EL (cell line): Measurements from ENCODE around the gene SPSB1.

Experiments used
- DNase-seq: peaks from one replicate; pipeline ENCODE4 v3.0.0-alpha.2; 2016

SPSB1 gene

GRCh38 chr1:9320520-9321479 lies 28.1 kb downstream of the SPSB1 start:
- no peak for DNase-seq

GRCh38 chr1:9321480-9321849 lies 28.8 kb downstream of the SPSB1 start:
- no peak for DNase-seq

- no peak for DNase-seq
These were observed 29.4 kb downstream of the SPSB1 start for GRCh38 chr1:9321986-9322660.

DNA sequence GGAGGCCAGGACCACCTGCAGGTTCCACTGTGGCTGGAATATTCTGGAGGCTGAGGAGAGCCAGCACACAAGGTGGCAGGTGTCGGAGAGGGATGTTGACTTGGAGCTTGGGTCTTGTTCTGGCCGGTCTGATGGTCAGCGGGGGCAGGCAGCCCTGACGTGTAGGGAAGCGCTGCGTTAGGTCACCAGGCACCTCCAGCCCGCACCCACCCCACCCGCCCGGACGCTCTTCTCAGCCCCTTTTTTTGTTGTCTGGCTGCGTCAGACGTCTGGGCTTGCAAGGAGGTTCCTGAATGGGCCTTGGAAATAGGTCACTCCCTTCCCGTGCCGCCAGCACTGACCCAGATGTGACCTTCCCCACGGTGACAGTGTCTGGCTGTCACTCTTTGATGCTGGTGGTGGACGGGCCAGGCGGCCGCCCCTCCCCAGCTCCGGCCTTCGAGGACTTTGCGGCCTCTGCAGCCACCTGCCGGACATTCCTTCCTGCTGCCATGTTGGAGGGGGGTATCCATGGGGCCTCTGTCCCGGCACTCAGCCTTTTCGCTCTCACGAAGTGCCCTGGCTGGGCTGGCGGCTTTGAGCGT lies 30.1 kb downstream of the SPSB1 start:
- no peak for DNase-seq

GRCh38 chr1:9324246-9325096 lies 31.8 kb downstream of the SPSB1 start:
- DNase-seq: no peak

GRCh38 chr1:9326596-9326995 lies 33.9 kb downstream of the SPSB1 start:
- DNase-seq: peak; percentile 44

GRCh38 chr1:9328201-9328600 lies 35.5 kb downstream of the SPSB1 start:
- DNase-seq: no peak

- no peak for DNase-seq
These were observed 36.0 kb downstream of the SPSB1 start for GRCh38 chr1:9328715-9329114.

- no peak for DNase-seq
These were observed 38.3 kb downstream of the SPSB1 start for GRCh38 chr1:9331016-9331415.

GRCh38 chr1:9331558-9332346 lies 39.1 kb downstream of the SPSB1 start:
- DNase-seq: no peak

- no peak for DNase-seq
These were observed 39.9 kb downstream of the SPSB1 start for GRCh38 chr1:9332513-9333143.

DNA sequence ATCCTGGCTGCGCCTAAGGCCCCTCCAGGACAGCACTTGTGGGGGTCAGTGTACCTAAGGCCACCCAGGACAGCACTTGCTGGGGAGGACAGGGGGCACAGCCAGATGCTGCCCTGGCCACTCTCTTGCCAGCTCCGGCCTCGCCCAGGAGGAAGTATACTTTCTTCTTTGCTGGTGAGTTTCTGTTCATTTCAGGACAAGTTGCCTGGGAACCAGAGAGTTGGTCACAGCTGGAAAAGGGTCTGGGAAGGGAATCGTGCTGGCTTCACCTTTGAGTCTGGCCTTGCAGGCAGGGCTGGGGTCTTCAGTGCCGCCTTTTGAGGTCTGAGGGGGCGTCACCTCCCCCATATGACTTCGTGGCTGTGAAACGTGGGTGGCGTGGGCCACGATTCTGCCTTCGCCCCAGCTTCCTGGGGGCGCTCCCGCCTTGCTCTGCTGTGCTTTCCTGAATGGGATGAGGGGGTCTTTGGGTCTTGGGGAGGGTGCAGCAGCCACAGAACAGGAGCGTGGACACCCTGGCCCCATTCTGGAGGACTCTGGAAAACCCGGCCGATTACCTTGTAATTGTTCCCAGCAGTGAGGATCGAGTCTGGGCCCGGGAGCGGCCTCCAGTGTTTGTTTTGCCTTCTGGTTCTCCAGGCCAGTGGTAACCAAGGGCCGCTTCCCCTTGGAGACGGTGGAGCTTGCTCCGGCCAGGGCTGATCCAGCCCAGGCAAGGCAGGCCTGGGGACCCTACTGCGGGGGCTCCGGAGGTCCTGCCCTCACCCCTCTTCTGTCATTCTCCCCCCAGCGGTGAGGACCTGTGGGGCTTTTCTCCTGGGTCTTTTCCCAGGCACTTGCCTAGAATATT lies 45.9 kb downstream of the SPSB1 start:
- DNase-seq: no peak

GRCh38 chr1:9340172-9340854 lies 47.6 kb downstream of the SPSB1 start:
- DNase-seq: no peak

DNA sequence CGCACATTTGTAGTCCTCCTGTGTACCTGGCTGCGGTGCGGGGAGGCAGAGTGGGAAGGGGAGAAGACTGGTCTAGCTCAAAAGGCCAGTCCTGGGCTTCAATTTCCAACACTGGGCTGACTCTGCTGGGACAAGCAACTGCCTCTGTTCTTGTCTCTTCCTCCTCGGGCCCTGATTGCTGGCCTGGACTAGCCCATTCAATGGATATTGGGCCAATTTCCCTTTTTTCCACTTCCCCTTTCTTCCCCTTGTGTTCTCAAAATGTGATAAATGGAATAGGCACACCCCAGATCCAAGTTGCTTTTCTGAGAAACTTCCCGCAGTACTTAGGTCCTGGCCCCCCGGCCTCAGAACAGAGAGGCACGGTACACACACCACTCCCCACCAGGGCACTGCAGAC lies 48.2 kb downstream of the SPSB1 start:
- DNase-seq: no peak

DNA sequence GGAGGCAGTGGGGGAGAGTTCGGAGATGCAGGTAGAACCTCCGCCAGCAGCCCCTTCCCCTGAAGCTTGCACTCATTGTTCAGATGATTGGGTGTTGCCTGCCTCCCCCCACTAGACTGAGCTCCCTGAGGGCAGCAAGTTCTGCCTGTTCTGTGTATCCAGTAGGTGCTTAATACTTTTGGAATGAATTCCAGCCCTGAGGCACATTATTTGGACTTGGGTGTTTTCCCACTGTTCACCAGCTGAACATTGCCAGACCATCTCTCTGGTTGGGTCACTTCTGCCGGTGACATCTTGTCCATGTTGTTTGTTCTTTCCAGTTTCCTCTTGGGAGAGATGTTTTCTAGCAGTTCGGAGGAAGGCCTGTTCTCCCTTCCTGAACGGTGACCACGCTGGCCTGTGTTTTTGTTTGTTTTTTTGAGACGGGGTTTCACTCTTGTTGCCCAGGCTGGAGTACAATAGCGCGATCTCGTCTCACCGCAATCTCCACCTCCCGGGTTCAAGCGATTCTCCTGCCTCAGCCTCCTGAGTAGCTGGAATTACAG lies 48.7 kb downstream of the SPSB1 start:
- DNase-seq: no peak

GRCh38 chr1:9343269-9343668 lies 50.6 kb downstream of the SPSB1 start:
- DNase-seq: no peak

- DNase-seq: no peak
These were observed 51.9 kb downstream of the SPSB1 start for GRCh38 chr1:9344426-9345200.

GRCh38 chr1:9345471-9345870 lies 52.8 kb downstream of the SPSB1 start:
- no peak for DNase-seq

DNA sequence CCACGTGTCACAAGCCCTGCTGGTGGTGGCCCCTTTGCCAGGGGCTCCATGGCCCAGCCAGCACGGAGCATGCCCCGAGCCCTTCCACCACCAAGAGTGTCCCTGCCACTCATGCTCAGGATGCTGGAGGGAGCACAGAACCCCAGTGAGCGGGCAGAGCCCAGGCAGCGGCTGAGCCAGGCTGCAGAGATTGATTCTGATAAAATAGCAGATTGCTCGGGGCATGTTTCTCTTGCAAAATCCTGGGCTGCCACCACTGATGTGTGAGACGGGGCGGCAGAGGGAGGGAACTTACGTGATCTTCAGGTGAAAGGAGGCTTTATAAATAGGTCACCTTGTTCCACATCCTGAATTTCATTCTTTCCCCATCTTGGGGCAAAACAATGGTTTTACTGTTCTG lies 53.2 kb downstream of the SPSB1 start:
- no peak for DNase-seq
